SKM-1 (cell line): ENCODE measurements around the gene GPRC5B.

Experiments
- DNase-seq: peaks from one replicate; lab custom pipeline; 2025; ENCODE audit not compliant: unreplicated experiment; lab: John Stamatoyannopoulos, UW

GPRC5B gene

GRCh38 chr16:19817122-19817521 is 67.5 kb downstream of the GPRC5B start:
- no peak for DNase-seq

- DNase-seq = no peak
Observed at GRCh38 chr16:19815418-19815817, 69.2 kb downstream of the GPRC5B start.

- DNase-seq = no peak
Observed at GRCh38 chr16:19812986-19813385, 71.7 kb downstream of the GPRC5B start.

GRCh38 chr16:19810817-19811731 is 73.6 kb downstream of the GPRC5B start:
- no peak for DNase-seq

GRCh38 chr16:19809693-19810092 is 75.0 kb downstream of the GPRC5B start:
- DNase-seq = no peak

GRCh38 chr16:19809121-19809635 is 75.5 kb downstream of the GPRC5B start:
- peak; percentile 52 for DNase-seq

- DNase-seq = no peak
Observed at GRCh38 chr16:19808061-19808641, 76.5 kb downstream of the GPRC5B start.
